ENCODE measurements around the gene UFD1. TPM values are rescaled to one million over a fixed set of nuclear protein-coding genes. Genes with fewer than 3 reads are reported as not detected.

Gene UFD1
- total RNA-seq, 1 experiment from 2014 or later: 57.9 TPM

- H3K27ac Mint-ChIP-seq: no peak overlapping the region
- TF ChIP-seq ZNF396 (CRISPR knock-in tag; IDR thresholded peaks at IDR 0.05; ENCODE audit: borderline replicate concordance) (no peak), IRF1 (CRISPR knock-in tag; IDR thresholded peaks at IDR 0.05) (no peak), ZNF416 (CRISPR knock-in tag; IDR thresholded peaks at IDR 0.05) (no peak), ELF4 (CRISPR knock-in tag; IDR thresholded peaks at IDR 0.05; ENCODE audit: low read depth) (no peak), ATF2 (CRISPR knock-in tag; IDR thresholded peaks at IDR 0.05; ENCODE audit: borderline replicate concordance, low read depth) (no peak), FOXJ3 (CRISPR knock-in tag; IDR thresholded peaks at IDR 0.05; ENCODE audit: borderline replicate concordance) (no peak)
- ATAC-seq (no peak), DNase-seq (ENCODE audit: low spot score) (no peak)
- H3K36me3 Mint-ChIP-seq: peaks cover 3% of the 10 kb centered on the region
- peaks cover 52% of the 10 kb centered on the region for H3K27me3 Mint-ChIP-seq (ENCODE audit: low read depth)
- H3K4me3 Mint-ChIP-seq: peak overlapping the region; percentile 76
- ChIA-PET POLR2A (interaction anchor here (0.5 kb wide), 1 partner anchor 78 kb away, joined by 3 read pairs; no protein-coding TSS in a partner anchor), CTCF (interaction anchor here (1.3 to 5.0 kb wide), 5 partner anchors 26 to 110 kb away, joined by 3 to 49 read pairs (median 8); no protein-coding TSS in a partner anchor)
- H3K9me3 Mint-ChIP-seq: no peaks in the 10 kb centered on the region
- H3K4me1 Mint-ChIP-seq: peaks cover 11% of the 10 kb centered on the region
These were observed 43.3 kb upstream of the UFD1 start for GRCh38 chr22:19522190-19522880.

GRCh38 chr22:19520566-19521305 lies 41.7 kb upstream of the UFD1 start:
- Mint-ChIP-seq H3K4me1 (peaks cover 11% of the 10 kb centered on the region), H3K4me3 (no peak overlapping the region), H3K36me3 (peaks cover 6% of the 10 kb centered on the region), H3K9me3 (no peaks in the 10 kb centered on the region), H3K27me3 (ENCODE audit: low read depth) (peaks cover 36% of the 10 kb centered on the region), H3K27ac (no peak overlapping the region)
- POLR2A ChIA-PET: no interaction called here
- DNase-seq (ENCODE audit: low spot score) (no peak), ATAC-seq (no peak)
- CTCF ChIA-PET: interaction anchor here (5.0 kb wide), 1 partner anchor 109 kb away, joined by 49 read pairs; no protein-coding TSS in a partner anchor
- TF ChIP-seq ELF4 (CRISPR knock-in tag; IDR thresholded peaks at IDR 0.05; ENCODE audit: low read depth): no peak
- TF ChIP-seq ZNF219 (CRISPR knock-in tag; IDR thresholded peaks at IDR 0.05; ENCODE audit: borderline replicate concordance): no peak
- no peak for TF ChIP-seq PREB (CRISPR knock-in tag; IDR thresholded peaks at IDR 0.05; ENCODE audit: borderline replicate concordance)
- TF ChIP-seq ERG (CRISPR knock-in tag; IDR thresholded peaks at IDR 0.05): no peak
- TF ChIP-seq GABPB1 (CRISPR knock-in tag; IDR thresholded peaks at IDR 0.05): no peak
- TF ChIP-seq NFE2L1 (CRISPR knock-in tag; IDR thresholded peaks at IDR 0.05): no peak
- no peak for TF ChIP-seq ZNF281 (CRISPR knock-in tag; IDR thresholded peaks at IDR 0.05)
- no peak for TF ChIP-seq MYBL2 (CRISPR knock-in tag; IDR thresholded peaks at IDR 0.05)
- no peak for TF ChIP-seq SMAD4 (CRISPR knock-in tag; IDR thresholded peaks at IDR 0.05)
